ENCODE measurements around the gene RAP1GAP. TPM values are rescaled to one million over a fixed set of nuclear protein-coding genes. Genes with fewer than 3 reads are reported as not detected.
A peak's percentile ranks its signal among the peaks of the same experiment; 100 is the strongest.

The RAP1GAP gene
- total and polyA plus RNA-seq, 2 of the 13 experiments (the other 11 are each of a cell fraction or from before 2014, with no cell fraction given), result 11.9 to 37.5 TPM

DNA sequence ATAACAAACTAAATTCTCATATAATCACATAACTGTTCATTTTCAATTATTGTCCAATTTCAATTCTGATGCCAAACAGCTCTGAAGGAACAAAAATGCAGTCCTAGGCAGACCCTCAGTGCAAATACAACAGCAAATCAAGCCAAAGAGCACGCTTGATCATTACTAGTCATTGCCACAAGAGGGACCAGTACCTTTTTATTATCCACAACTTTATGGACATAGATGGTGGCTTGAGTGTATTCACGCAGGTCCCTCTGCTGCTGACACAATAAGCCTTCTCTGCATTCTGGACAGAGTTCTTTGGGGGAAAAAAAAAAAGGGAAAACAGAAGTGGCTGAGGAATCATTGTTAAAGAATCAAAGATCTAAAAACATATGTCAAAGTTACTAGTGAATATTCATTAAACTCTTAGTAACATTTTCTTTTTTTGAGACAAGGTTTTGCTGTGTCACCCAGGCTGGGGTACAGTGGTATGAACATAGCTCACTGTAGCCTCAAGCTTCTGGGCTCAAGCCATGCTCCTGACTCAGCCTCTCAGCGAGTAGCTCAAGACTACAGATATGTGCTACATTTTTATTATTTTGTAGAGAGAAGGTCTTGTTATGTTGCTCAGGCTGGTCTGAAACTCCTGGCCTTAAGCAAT lies 34.3 kb upstream of the RAP1GAP start:
- Histone ChIP-seq H3K27me3 (ENCODE audit: control insufficient read depth in 1 of 2, insufficient read depth in 2 of 2, low read length in 2 of 2) (no peaks in the 10 kb centered on the region), H3K4me3 (replicated peaks in 1 of 3; ENCODE audit: insufficient read depth in 1 of 3, low read depth in 2 of 3, low read length in 3 of 3) (no peak overlapping the region), H3K36me3 (replicated peaks in 1 of 2; ENCODE audit: control insufficient read depth in 1 of 2, insufficient read depth in 2 of 2, low read length in 2 of 2) (peaks cover 12 to 47% of the 10 kb centered on the region in 2 experiments), H3K27ac (ENCODE audit: extremely low read length, insufficient read depth, low read length) (peak overlapping the region; percentile 17), H3K9me3 (ENCODE audit: low read length) (no peaks in the 10 kb centered on the region), H3K4me2 (ENCODE audit: low read depth, low read length) (no peak overlapping the region), H3K4me1 (ENCODE audit: insufficient read depth, low read length) (peaks cover 41% of the 10 kb centered on the region), H4K20me1 (ENCODE audit: insufficient read depth, low read length) (0 out of 2 replicates have a peak, but pooled peaks cover 5% of the 10 kb centered on the region), H2AFZ (ENCODE audit: low read length) (no peak overlapping the region), H3K9ac (ENCODE audit: insufficient read depth, low read depth, low read length) (no peak overlapping the region), H3K79me2 (ENCODE audit: insufficient read depth, low read length) (no peaks in the 10 kb centered on the region)
- in situ Hi-C loops (cut with HindIII; ENCODE audit: extremely low pct_ligation_motif_present, low pct_unique_long_range_greater_than_20kb) (loop anchor here (10.0 kb wide), 1 partner anchor 261 kb away; no protein-coding TSS in a partner anchor), intact Hi-C loops (cut with micrococcal nuclease; ENCODE audit: unreplicated experiment) (loop anchor here (1.0 kb wide), 1 partner anchor 79 kb away; no protein-coding TSS in a partner anchor)
- POLR2A ChIA-PET, result no interaction called here
- 93% methylated on average over 3 of the region's 3 CpGs for WGBS (ENCODE audit: low lambda C conversion rate)
- DNase-seq (ENCODE audit: low spot score) (peak; percentile 39), FAIRE-seq (peak; percentile 62), ATAC-seq (peak; percentile 71; the same call in 2 of the 3 replicates)
- no TSS peak for BruUV-seq (replicated peaks)
- CTCF ChIA-PET (ENCODE audit: low intra/inter-chr PET ratio, low total read pairs), result interaction anchor here (1.2 to 2.0 kb wide), 2 partner anchors 260 to 320 kb away, joined by 7 to 8 read pairs; no protein-coding TSS in a partner anchor
- TF ChIP-seq PAWR (CRISPR knock-in tag; IDR thresholded peaks at IDR 0.05; ENCODE audit: borderline replicate concordance) (no peak), STAG1 (CRISPR knock-in tag; IDR thresholded peaks at IDR 0.05) (peak; percentile 62), ZSCAN29 (CRISPR knock-in tag; conservative IDR thresholded peaks at IDR 0.05) (no peak), ZSCAN31 (CRISPR knock-in tag; IDR thresholded peaks at IDR 0.05; ENCODE audit: low read depth) (no peak), IKZF4 (CRISPR knock-in tag; IDR thresholded peaks at IDR 0.05; ENCODE audit: borderline replicate concordance, low read depth, not compliant biosample characterization) (no peak), SMC3 (IDR thresholded peaks at IDR 0.05; ENCODE audit: low read length) (peak; percentile 55; the same call in 1 of the 2 replicates)
- TF ChIP-seq, protein P1, sequence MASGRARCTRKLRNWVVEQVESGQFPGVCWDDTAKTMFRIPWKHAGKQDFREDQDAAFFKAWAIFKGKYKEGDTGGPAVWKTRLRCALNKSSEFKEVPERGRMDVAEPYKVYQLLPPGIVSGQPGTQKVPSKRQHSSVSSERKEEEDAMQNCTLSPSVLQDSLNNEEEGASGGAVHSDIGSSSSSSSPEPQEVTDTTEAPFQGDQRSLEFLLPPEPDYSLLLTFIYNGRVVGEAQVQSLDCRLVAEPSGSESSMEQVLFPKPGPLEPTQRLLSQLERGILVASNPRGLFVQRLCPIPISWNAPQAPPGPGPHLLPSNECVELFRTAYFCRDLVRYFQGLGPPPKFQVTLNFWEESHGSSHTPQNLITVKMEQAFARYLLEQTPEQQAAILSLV (CRISPR knock-in tag; IDR thresholded peaks at IDR 0.05; ENCODE audit: borderline replicate concordance), result no peak
- TF ChIP-seq, protein P2, sequence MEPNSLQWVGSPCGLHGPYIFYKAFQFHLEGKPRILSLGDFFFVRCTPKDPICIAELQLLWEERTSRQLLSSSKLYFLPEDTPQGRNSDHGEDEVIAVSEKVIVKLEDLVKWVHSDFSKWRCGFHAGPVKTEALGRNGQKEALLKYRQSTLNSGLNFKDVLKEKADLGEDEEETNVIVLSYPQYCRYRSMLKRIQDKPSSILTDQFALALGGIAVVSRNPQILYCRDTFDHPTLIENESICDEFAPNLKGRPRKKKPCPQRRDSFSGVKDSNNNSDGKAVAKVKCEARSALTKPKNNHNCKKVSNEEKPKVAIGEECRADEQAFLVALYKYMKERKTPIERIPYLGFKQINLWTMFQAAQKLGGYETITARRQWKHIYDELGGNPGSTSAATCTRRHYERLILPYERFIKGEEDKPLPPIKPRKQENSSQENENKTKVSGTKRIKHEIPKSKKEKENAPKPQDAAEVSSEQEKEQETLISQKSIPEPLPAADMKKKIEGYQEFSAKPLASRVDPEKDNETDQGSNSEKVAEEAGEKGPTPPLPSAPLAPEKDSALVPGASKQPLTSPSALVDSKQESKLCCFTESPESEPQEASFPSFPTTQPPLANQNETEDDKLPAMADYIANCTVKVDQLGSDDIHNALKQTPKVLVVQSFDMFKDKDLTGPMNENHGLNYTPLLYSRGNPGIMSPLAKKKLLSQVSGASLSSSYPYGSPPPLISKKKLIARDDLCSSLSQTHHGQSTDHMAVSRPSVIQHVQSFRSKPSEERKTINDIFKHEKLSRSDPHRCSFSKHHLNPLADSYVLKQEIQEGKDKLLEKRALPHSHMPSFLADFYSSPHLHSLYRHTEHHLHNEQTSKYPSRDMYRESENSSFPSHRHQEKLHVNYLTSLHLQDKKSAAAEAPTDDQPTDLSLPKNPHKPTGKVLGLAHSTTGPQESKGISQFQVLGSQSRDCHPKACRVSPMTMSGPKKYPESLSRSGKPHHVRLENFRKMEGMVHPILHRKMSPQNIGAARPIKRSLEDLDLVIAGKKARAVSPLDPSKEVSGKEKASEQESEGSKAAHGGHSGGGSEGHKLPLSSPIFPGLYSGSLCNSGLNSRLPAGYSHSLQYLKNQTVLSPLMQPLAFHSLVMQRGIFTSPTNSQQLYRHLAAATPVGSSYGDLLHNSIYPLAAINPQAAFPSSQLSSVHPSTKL (CRISPR knock-in tag; IDR thresholded peaks at IDR 0.05), result no peak
- TF ChIP-seq, protein P3, sequence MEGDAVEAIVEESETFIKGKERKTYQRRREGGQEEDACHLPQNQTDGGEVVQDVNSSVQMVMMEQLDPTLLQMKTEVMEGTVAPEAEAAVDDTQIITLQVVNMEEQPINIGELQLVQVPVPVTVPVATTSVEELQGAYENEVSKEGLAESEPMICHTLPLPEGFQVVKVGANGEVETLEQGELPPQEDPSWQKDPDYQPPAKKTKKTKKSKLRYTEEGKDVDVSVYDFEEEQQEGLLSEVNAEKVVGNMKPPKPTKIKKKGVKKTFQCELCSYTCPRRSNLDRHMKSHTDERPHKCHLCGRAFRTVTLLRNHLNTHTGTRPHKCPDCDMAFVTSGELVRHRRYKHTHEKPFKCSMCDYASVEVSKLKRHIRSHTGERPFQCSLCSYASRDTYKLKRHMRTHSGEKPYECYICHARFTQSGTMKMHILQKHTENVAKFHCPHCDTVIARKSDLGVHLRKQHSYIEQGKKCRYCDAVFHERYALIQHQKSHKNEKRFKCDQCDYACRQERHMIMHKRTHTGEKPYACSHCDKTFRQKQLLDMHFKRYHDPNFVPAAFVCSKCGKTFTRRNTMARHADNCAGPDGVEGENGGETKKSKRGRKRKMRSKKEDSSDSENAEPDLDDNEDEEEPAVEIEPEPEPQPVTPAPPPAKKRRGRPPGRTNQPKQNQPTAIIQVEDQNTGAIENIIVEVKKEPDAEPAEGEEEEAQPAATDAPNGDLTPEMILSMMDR (CRISPR knock-in tag; IDR thresholded peaks at IDR 0.05), result peak; percentile 49
- TF ChIP-seq, protein P4, sequence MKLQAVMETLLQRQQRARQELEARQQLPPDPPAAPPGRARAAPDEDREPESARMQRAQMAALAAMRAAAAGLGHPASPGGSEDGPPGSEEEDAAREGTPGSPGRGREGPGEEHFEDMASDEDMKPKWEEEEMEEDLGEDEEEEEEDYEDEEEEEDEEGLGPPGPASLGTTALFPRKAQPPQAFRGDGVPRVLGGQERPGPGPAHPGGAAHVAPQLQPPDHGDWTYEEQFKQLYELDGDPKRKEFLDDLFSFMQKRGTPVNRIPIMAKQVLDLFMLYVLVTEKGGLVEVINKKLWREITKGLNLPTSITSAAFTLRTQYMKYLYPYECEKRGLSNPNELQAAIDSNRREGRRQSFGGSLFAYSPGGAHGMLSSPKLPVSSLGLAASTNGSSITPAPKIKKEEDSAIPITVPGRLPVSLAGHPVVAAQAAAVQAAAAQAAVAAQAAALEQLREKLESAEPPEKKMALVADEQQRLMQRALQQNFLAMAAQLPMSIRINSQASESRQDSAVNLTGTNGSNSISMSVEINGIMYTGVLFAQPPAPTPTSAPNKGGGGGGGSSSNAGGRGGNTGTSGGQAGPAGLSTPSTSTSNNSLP (IDR thresholded peaks at IDR 0.05; ENCODE audit: low read depth, low read length), result peak; percentile 70; the same call in 1 of the 2 replicates
- TF ChIP-seq, protein P5, sequence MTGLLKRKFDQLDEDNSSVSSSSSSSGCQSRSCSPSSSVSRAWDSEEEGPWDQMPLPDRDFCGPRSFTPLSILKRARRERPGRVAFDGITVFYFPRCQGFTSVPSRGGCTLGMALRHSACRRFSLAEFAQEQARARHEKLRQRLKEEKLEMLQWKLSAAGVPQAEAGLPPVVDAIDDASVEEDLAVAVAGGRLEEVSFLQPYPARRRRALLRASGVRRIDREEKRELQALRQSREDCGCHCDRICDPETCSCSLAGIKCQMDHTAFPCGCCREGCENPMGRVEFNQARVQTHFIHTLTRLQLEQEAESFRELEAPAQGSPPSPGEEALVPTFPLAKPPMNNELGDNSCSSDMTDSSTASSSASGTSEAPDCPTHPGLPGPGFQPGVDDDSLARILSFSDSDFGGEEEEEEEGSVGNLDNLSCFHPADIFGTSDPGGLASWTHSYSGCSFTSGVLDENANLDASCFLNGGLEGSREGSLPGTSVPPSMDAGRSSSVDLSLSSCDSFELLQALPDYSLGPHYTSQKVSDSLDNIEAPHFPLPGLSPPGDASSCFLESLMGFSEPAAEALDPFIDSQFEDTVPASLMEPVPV (CRISPR knock-in tag; IDR thresholded peaks at IDR 0.05), result no peak

All from HepG2 (cell line).